A549 (cell line): ENCODE data around the gene CNTNAP2. TPM values are rescaled to one million over a fixed set of nuclear protein-coding genes. Genes with fewer than 3 reads are reported as not detected.

ENCODE experiments used
- ATAC-seq, 2 experiments: fragments of 200-7000 bp in 1 of 2; fragments of >200 bp in 1 of 2; cut with Nextera tagmentation in 1 of 2; cut with Tn5 transposase in 1 of 2; 3 replicates each; pipeline versions ENCODE4 v1.8.0 to v1.9.1; 2018 to 2020; ENCODE audit warnings: mild to moderate bottlenecking in 1 of 2, moderate library complexity in 1 of 2
- CTCF ChIA-PET: fragments of 300-600 bp; sonication (Branson Sonifier 250); formaldehyde crosslinking; extraction: SDS; loops from one replicate; lab custom pipeline; 2021; ENCODE audit warnings: antibody characterized with exemption, inconsistent platforms; lab: Yijun Ruan, JAX
- POLR2A ChIA-PET: fragments of 350-600 bp; formaldehyde crosslinking; extraction: SDS; loops from one replicate; lab custom pipeline; 2021; ENCODE audit warnings: antibody characterized with exemption, inconsistent platforms; lab: Yijun Ruan, JAX
- DNase-seq, 2 experiments: peaks; one replicate each; pipeline versions ENCODE4 v3.0.0 to v3.0.0-alpha.2; 2011 to 2016; ENCODE audit warnings: low read depth in 1 of 2, low spot score in 1 of 2
- FAIRE-seq: peaks from 2 replicates; lab custom pipeline; 2011; peaks lifted over from hg19 to GRCh38; lab: Jason Lieb, UNC
- H3K27ac ChIP-seq, 2 experiments: fragments of >200 bp; sonication (Bioruptor Twin); formaldehyde crosslinking; 3 replicates each; pipeline ENCODE4 v1.5.1; 2016 to 2017
- H3K4me1 ChIP-seq: fragments of >200 bp; sonication (Bioruptor Twin); formaldehyde crosslinking; 3 replicates; pipeline ENCODE4 v1.6.1; 2016
- H3K4me2 ChIP-seq: fragments of >200 bp; sonication (Bioruptor Twin); formaldehyde crosslinking; 3 replicates; pipeline ENCODE4 v1.6.1; 2016
- H3K4me3 ChIP-seq: fragments of >200 bp; sonication (Bioruptor Twin); formaldehyde crosslinking; 3 replicates; pipeline ENCODE4 v1.5.1; 2016
- H3K9me3 ChIP-seq: fragments of >200 bp; sonication (Bioruptor Twin); formaldehyde crosslinking; 3 replicates; pipeline ENCODE4 v1.6.1; 2016
- CBX8 ChIP-seq: fragments of 200-600 bp; sonication (generic); IDR thresholded peaks from 2 replicates; pipeline ENCODE4 v1.6.1; 2016
- CHD2 ChIP-seq: fragments of 150-350 bp; IDR thresholded peaks from 2 replicates; pipeline ENCODE4 v1.6.1; 2014; ENCODE audit warnings: low read length; ENCODE audit not compliant: partially characterized antibody
- EHMT2 ChIP-seq: fragments of 200-600 bp; sonication (generic); IDR thresholded peaks from 2 replicates; pipeline ENCODE4 v1.6.1; 2016; ENCODE audit warnings: antibody characterized with exemption, low read depth, mild to moderate bottlenecking, moderate library complexity
- ESRRA ChIP-seq: fragments of 150-350 bp; IDR thresholded peaks from 2 replicates; pipeline ENCODE4 v1.6.1; 2014; ENCODE audit warnings: mild to moderate bottlenecking, low read length, borderline replicate concordance
- HDAC2 ChIP-seq: fragments of 200-600 bp; sonication (generic); IDR thresholded peaks from 2 replicates; pipeline ENCODE4 v1.6.1; 2016
- HEYL ChIP-seq: fragments of 250-450 bp; sonication (Bioruptor Pico); IDR thresholded peaks from 2 replicates; pipeline ENCODE4 v1.8.0; 2021; ENCODE audit warnings: mild to moderate bottlenecking, moderate library complexity
- HOXB5 ChIP-seq: fragments of 250-450 bp; sonication (Bioruptor Pico); IDR thresholded peaks from 2 replicates; pipeline ENCODE4 v1.5.0; 2020; ENCODE audit warnings: mild to moderate bottlenecking, moderate library complexity
- MAFK ChIP-seq: fragments of 450-650 bp; IDR thresholded peaks from 2 replicates; pipeline ENCODE4 v1.6.1; 2014; ENCODE audit not compliant: partially characterized antibody
- MAZ ChIP-seq: fragments of 150-350 bp; IDR thresholded peaks from 2 replicates; pipeline ENCODE4 v1.6.1; 2014; ENCODE audit warnings: antibody characterized with exemption, low read depth, low read length, borderline replicate concordance
- MYC ChIP-seq: IDR thresholded peaks from 2 replicates; pipeline ENCODE4 v1.6.1; 2012; ENCODE audit warnings: mild to moderate bottlenecking, inconsistent platforms, low read length, improper control_type of control experiment, borderline replicate concordance
- RAD21 ChIP-seq, 2 experiments: fragments of >200 bp in 1 of 2; sonication (Bioruptor Twin) in 1 of 2; formaldehyde crosslinking in 1 of 2; IDR thresholded peaks in 1 of 2; conservative IDR thresholded peaks in 1 of 2; 2 replicates in 1 of 2; 3 replicates in 1 of 2; pipeline ENCODE4 v1.6.1; 2012 to 2018; ENCODE audit warnings: inconsistent platforms in 1 of 2
- RFX5 ChIP-seq: fragments of 450-650 bp; IDR thresholded peaks from 2 replicates; pipeline ENCODE4 v1.7.1; 2014; ENCODE audit warnings: antibody characterized with exemption, mild to moderate bottlenecking, moderate library complexity
- SMC3 ChIP-seq: fragments of >200 bp; sonication (Bioruptor Twin); formaldehyde crosslinking; IDR thresholded peaks from 3 replicates; pipeline ENCODE4 v1.6.1; 2018; ENCODE audit warnings: inconsistent platforms
- ZFP36 ChIP-seq: fragments of 450-650 bp; IDR thresholded peaks from 2 replicates; pipeline ENCODE4 v1.6.1; 2014; ENCODE audit warnings: borderline replicate concordance; ENCODE audit not compliant: partially characterized antibody
- ZNF302 ChIP-seq: fragments of 250-450 bp; sonication (Bioruptor Pico); IDR thresholded peaks from 2 replicates; pipeline ENCODE4 v1.9.0; 2021; ENCODE audit warnings: inconsistent platforms, mild to moderate bottlenecking, moderate library complexity
- ZSCAN20 ChIP-seq: fragments of 250-450 bp; sonication (Bioruptor Pico); IDR thresholded peaks from 2 replicates; pipeline ENCODE4 v1.8.0; 2022; ENCODE audit warnings: mild to moderate bottlenecking, moderate library complexity
- WGBS: methylation state at CpG from one replicate; pipeline ENCODE4 v1.1.6; 2017; ENCODE audit errors: missing lambda C conversion rate; 5-methylcytosine and 5-hydroxymethylcytosine counted together
- polyA plus RNA-seq, 4 experiments: library from polyadenylated mRNA; depleted of rRNA in 3 of 4; stranded (reverse); fragments of >200 nt; fragmentation: RNase III in 1 of 4; extraction: RNeasy Plus Mini Kit Qiagen cat#74134 plus additional on column Dnase treatment in 1 of 4; gene quantifications; 2 replicates in 3 of 4; 3 replicates in 1 of 4; pipeline ENCODE4 v1.2.3, GENCODE V29; 2011 to 2017
- TF ChIP-seq, protein P1 (sequence below): fragments of 150-350 bp; IDR thresholded peaks from 2 replicates; pipeline ENCODE4 v1.6.1; 2014; ENCODE audit warnings: low read depth, mild to moderate bottlenecking, low read length
- TF ChIP-seq, protein P2 (sequence below): fragments of 200-600 bp; sonication (generic); IDR thresholded peaks from 2 replicates; pipeline ENCODE4 v1.6.1; 2016; ENCODE audit warnings: antibody characterized with exemption, mild to moderate bottlenecking, moderate library complexity
- TF ChIP-seq, protein P3 (sequence below): fragments of >200 bp; sonication (Bioruptor Twin); formaldehyde crosslinking; IDR thresholded peaks from 3 replicates; pipeline ENCODE4 v1.6.1; 2016

Gene CNTNAP2
- polyA plus RNA-seq, 2 of the 4 experiments (the other 2 are of a cell fraction) = 0.05 to 0.13 TPM

DNA sequence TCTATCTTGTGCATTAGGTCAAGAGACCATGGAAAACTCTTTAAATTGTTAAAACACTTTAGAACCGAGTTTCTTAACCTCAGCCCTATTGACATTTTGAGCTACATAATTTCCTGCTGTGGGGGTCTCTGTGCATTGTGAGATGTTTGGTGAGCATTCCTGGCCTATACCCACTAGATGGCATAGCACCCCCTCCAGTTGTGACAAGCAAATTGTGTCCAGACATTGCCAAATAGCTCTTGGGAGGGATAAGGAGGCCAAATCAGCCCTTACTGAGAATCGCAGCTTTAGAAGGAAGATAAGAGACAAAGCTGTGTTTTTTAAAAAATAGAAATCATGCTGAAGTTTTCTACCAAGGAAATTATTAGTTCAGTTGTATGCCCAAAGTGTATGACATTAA lies 1315.5 kb downstream of the CNTNAP2 start:
- no peak overlapping the region for H3K4me3 ChIP-seq
- H3K4me2 ChIP-seq = no peak overlapping the region
- 14% methylated on average over 2 of the region's 2 CpGs for WGBS
- CTCF ChIA-PET = no interaction called here
- no peak overlapping the region for H3K27ac ChIP-seq
- no peak for DNase-seq
- no peak for FAIRE-seq
- no peaks in the 10 kb centered on the region for H3K4me1 ChIP-seq
- H3K9me3 ChIP-seq = peaks cover 8% of the 10 kb centered on the region; the same call in 1 of the 3 replicates
- no peak for ATAC-seq
- TF ChIP-seq HEYL (CRISPR knock-in tag) = no peak
- peak in 1 of 2 experiments; percentile 26; a peak in 1 of 5 replicates for TF ChIP-seq RAD21 (conservative IDR thresholded peaks at IDR 0.05 in 1 of 2, IDR thresholded peaks at IDR 0.05 in 1 of 2)
- TF ChIP-seq, all 56 proteins: peak for 1
- POLR2A ChIA-PET = no interaction called here

DNA sequence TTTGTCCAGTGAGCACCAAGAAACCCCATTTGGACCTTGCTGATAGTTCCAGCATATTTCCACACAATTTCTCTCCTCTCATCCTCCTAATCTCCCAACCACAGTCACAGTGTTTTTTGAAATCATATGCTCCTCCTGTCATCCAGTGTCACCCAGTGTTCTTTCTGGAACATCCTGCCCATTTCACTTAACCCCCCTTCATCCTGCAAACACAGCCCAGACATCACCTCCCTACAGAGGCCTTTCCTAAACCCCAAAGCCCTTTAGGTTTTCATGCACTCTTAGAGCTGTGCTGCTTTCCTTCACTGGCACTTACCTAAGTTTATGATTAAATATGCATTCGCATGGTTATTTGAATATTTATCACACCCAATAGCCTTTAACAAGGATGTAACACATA lies 1316.0 kb downstream of the CNTNAP2 start:
- ChIA-PET CTCF (no interaction called here), POLR2A (no interaction called here)
- peaks cover 4% of the 10 kb centered on the region; the same call in 1 of the 3 replicates for H3K9me3 ChIP-seq
- no peak overlapping the region for H3K27ac ChIP-seq
- no peak overlapping the region for H3K4me3 ChIP-seq
- ATAC-seq (no peak), DNase-seq (no peak), FAIRE-seq (no peak)
- H3K4me1 ChIP-seq = no peaks in the 10 kb centered on the region
- H3K4me2 ChIP-seq = no peak overlapping the region
- TF ChIP-seq HEYL (CRISPR knock-in tag) (no peak), ZFP36 (no peak), CBX8 (no peak), ZNF302 (CRISPR knock-in tag) (no peak), HDAC2 (no peak), EHMT2 (no peak), SMC3 (no peak), ZSCAN20 (CRISPR knock-in tag) (no peak), MAZ (no peak), HOXB5 (CRISPR knock-in tag) (no peak), RFX5 (no peak), MYC (no peak), CHD2 (no peak), ESRRA (no peak), MAFK (no peak)
- TF ChIP-seq, protein P1, sequence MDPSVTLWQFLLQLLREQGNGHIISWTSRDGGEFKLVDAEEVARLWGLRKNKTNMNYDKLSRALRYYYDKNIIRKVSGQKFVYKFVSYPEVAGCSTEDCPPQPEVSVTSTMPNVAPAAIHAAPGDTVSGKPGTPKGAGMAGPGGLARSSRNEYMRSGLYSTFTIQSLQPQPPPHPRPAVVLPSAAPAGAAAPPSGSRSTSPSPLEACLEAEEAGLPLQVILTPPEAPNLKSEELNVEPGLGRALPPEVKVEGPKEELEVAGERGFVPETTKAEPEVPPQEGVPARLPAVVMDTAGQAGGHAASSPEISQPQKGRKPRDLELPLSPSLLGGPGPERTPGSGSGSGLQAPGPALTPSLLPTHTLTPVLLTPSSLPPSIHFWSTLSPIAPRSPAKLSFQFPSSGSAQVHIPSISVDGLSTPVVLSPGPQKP = no peak
- TF ChIP-seq, protein P2, sequence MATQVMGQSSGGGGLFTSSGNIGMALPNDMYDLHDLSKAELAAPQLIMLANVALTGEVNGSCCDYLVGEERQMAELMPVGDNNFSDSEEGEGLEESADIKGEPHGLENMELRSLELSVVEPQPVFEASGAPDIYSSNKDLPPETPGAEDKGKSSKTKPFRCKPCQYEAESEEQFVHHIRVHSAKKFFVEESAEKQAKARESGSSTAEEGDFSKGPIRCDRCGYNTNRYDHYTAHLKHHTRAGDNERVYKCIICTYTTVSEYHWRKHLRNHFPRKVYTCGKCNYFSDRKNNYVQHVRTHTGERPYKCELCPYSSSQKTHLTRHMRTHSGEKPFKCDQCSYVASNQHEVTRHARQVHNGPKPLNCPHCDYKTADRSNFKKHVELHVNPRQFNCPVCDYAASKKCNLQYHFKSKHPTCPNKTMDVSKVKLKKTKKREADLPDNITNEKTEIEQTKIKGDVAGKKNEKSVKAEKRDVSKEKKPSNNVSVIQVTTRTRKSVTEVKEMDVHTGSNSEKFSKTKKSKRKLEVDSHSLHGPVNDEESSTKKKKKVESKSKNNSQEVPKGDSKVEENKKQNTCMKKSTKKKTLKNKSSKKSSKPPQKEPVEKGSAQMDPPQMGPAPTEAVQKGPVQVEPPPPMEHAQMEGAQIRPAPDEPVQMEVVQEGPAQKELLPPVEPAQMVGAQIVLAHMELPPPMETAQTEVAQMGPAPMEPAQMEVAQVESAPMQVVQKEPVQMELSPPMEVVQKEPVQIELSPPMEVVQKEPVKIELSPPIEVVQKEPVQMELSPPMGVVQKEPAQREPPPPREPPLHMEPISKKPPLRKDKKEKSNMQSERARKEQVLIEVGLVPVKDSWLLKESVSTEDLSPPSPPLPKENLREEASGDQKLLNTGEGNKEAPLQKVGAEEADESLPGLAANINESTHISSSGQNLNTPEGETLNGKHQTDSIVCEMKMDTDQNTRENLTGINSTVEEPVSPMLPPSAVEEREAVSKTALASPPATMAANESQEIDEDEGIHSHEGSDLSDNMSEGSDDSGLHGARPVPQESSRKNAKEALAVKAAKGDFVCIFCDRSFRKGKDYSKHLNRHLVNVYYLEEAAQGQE = no peak
- TF ChIP-seq, protein P3, sequence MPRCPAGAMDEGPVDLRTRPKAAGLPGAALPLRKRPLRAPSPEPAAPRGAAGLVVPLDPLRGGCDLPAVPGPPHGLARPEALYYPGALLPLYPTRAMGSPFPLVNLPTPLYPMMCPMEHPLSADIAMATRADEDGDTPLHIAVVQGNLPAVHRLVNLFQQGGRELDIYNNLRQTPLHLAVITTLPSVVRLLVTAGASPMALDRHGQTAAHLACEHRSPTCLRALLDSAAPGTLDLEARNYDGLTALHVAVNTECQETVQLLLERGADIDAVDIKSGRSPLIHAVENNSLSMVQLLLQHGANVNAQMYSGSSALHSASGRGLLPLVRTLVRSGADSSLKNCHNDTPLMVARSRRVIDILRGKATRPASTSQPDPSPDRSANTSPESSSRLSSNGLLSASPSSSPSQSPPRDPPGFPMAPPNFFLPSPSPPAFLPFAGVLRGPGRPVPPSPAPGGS = no peak
- WGBS = 90% methylated on average over 1 of the region's 1 CpG
